Measurements from ENCODE around the gene GABRG3. TPM values are rescaled to one million over a fixed set of nuclear protein-coding genes. Genes with fewer than 3 reads are reported as not detected.
"Not testable (repeated sequence)": the region's sequence is repeated elsewhere in the genome, so short reads cannot be mapped to it uniquely, and the experiment has no call there.

Gene GABRG3
- polyA plus RNA-seq, 1 donor, result 0.57 TPM

DNA sequence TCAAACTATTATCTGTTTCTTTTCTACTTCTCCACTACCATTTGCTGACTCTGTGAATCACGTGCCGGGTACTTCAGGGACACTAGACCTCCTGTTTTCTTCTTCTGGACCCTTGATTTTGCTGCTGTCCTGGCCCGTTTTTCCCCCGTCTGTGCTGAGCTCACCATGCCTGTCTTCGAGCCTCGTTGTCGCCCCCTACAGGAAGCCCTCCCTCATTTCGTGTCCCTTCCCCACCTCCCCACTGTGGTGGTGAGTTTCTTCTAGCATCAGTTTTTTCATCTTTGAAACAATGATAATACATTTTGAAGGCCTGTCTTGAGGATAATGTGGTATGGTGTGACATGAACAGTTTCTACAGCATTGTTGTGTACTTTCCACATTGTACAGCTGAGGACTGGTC lies 12.8 kb downstream of the GABRG3 start:
- Histone ChIP-seq H3K4me3 (ENCODE audit: low read length) (no peak overlapping the region), H3K36me3 (ENCODE audit: control insufficient read depth, insufficient read depth, low read length) (no peaks in the 10 kb centered on the region), H3K9me3 (ENCODE audit: control insufficient read depth, low read depth, low read length) (no peaks in the 10 kb centered on the region), H3K27ac (ENCODE audit: low read length) (no peak overlapping the region), H3K4me1 (ENCODE audit: control insufficient read depth, insufficient read depth, low read length) (no peaks in the 10 kb centered on the region), H3K27me3 (ENCODE audit: control insufficient read depth, insufficient read depth, low read length) (no peaks in the 10 kb centered on the region)
- no peak for DNase-seq
- 100% methylated on average over 2 of the region's 8 CpGs for WGBS (ENCODE audit: insufficient coverage, low lambda C conversion rate)

- Histone ChIP-seq H3K36me3 (ENCODE audit: control insufficient read depth, insufficient read depth, low read length) (no peaks in the 10 kb centered on the region), H3K9me3 (ENCODE audit: control insufficient read depth, low read depth, low read length) (no peaks in the 10 kb centered on the region), H3K4me3 (ENCODE audit: low read length) (no peak overlapping the region), H3K27ac (ENCODE audit: low read length) (no peak overlapping the region), H3K4me1 (ENCODE audit: control insufficient read depth, insufficient read depth, low read length) (no peaks in the 10 kb centered on the region), H3K27me3 (ENCODE audit: control insufficient read depth, insufficient read depth, low read length) (no peaks in the 10 kb centered on the region)
- no CpG with 5 or more reads among the region's 4 CpGs for WGBS (ENCODE audit: insufficient coverage, low lambda C conversion rate)
- DNase-seq, result no peak
Observed at GRCh38 chr15:26985050-26985449, 14.1 kb downstream of the GABRG3 start.

GRCh38 chr15:26996250-26996649 lies 25.3 kb downstream of the GABRG3 start:
- Histone ChIP-seq H3K36me3 (ENCODE audit: control insufficient read depth, insufficient read depth, low read length) (no peaks in the 10 kb centered on the region), H3K4me3 (ENCODE audit: low read length) (no peak overlapping the region), H3K4me1 (ENCODE audit: control insufficient read depth, insufficient read depth, low read length) (no peaks in the 10 kb centered on the region), H3K27me3 (ENCODE audit: control insufficient read depth, insufficient read depth, low read length) (no peaks in the 10 kb centered on the region), H3K27ac (ENCODE audit: low read length) (no peak overlapping the region), H3K9me3 (ENCODE audit: control insufficient read depth, low read depth, low read length) (peaks cover 3% of the 10 kb centered on the region)
- no peak for DNase-seq
- 100% methylated on average over 1 of the region's 2 CpGs for WGBS (ENCODE audit: insufficient coverage, low lambda C conversion rate)

DNA sequence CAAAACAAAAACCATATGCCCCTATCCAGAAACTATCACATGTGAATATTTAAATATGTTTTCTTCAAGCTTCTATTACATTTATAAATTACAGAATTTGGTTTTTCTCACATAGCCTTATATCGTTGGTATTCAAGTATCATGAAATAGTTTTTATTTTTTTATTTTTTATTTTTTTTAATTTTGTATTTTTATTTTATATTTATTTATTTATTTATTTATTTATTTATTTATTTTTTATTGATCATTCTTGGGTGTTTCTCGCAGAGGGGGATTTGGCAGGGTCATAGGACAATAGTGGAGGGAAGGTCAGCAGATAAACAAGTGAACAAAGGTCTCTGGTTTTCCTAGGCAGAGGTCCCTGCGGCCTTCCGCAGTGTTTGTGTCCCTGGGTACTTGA lies 32.0 kb downstream of the GABRG3 start:
- H3K4me1 ChIP-seq (ENCODE audit: control insufficient read depth, insufficient read depth, low read length); H3K4me3 ChIP-seq (ENCODE audit: low read length); H3K36me3 ChIP-seq (ENCODE audit: control insufficient read depth, insufficient read depth, low read length); H3K27ac ChIP-seq (ENCODE audit: low read length); H3K27me3 ChIP-seq (ENCODE audit: control insufficient read depth, insufficient read depth, low read length); H3K9me3 ChIP-seq (ENCODE audit: control insufficient read depth, low read depth, low read length); DNase-seq: not testable (repeated sequence)
- WGBS (ENCODE audit: insufficient coverage, low lambda C conversion rate), result 100% methylated on average over 1 of the region's 4 CpGs

GRCh38 chr15:27004226-27004625 lies 33.2 kb downstream of the GABRG3 start:
- not testable (repeated sequence) for H3K4me1 ChIP-seq (ENCODE audit: control insufficient read depth, insufficient read depth, low read length); H3K36me3 ChIP-seq (ENCODE audit: control insufficient read depth, insufficient read depth, low read length); H3K9me3 ChIP-seq (ENCODE audit: control insufficient read depth, low read depth, low read length); H3K4me3 ChIP-seq (ENCODE audit: low read length); H3K27ac ChIP-seq (ENCODE audit: low read length); DNase-seq; H3K27me3 ChIP-seq (ENCODE audit: control insufficient read depth, insufficient read depth, low read length)
- WGBS (ENCODE audit: insufficient coverage, low lambda C conversion rate), result no CpG with 5 or more reads among the region's 24 CpGs

- Histone ChIP-seq H3K4me3 (ENCODE audit: low read length) (no peak overlapping the region), H3K4me1 (ENCODE audit: control insufficient read depth, insufficient read depth, low read length) (no peaks in the 10 kb centered on the region), H3K27me3 (ENCODE audit: control insufficient read depth, insufficient read depth, low read length) (no peaks in the 10 kb centered on the region), H3K9me3 (ENCODE audit: control insufficient read depth, low read depth, low read length) (no peaks in the 10 kb centered on the region), H3K27ac (ENCODE audit: low read length) (no peak overlapping the region), H3K36me3 (ENCODE audit: control insufficient read depth, insufficient read depth, low read length) (no peaks in the 10 kb centered on the region)
- DNase-seq, result peak; percentile 40 to 43
- whole genome bisulfite sequencing (ENCODE audit: insufficient coverage, low lambda C conversion rate), result 20% methylated on average over 2 of the region's 10 CpGs
Observed at GRCh38 chr15:27017168-27017809, 46.3 kb downstream of the GABRG3 start.

GRCh38 chr15:27019687-27020086 lies 48.7 kb downstream of the GABRG3 start:
- no peak overlapping the region for H3K27ac ChIP-seq (ENCODE audit: low read length)
- no peaks in the 10 kb centered on the region for H3K27me3 ChIP-seq (ENCODE audit: control insufficient read depth, insufficient read depth, low read length)
- no peaks in the 10 kb centered on the region for H3K36me3 ChIP-seq (ENCODE audit: control insufficient read depth, insufficient read depth, low read length)
- no peaks in the 10 kb centered on the region for H3K9me3 ChIP-seq (ENCODE audit: control insufficient read depth, low read depth, low read length)
- no peak for DNase-seq
- no peak overlapping the region for H3K4me3 ChIP-seq (ENCODE audit: low read length)
- WGBS (ENCODE audit: insufficient coverage, low lambda C conversion rate), result 100% methylated on average over 2 of the region's 6 CpGs
- no peaks in the 10 kb centered on the region for H3K4me1 ChIP-seq (ENCODE audit: control insufficient read depth, insufficient read depth, low read length)

DNA sequence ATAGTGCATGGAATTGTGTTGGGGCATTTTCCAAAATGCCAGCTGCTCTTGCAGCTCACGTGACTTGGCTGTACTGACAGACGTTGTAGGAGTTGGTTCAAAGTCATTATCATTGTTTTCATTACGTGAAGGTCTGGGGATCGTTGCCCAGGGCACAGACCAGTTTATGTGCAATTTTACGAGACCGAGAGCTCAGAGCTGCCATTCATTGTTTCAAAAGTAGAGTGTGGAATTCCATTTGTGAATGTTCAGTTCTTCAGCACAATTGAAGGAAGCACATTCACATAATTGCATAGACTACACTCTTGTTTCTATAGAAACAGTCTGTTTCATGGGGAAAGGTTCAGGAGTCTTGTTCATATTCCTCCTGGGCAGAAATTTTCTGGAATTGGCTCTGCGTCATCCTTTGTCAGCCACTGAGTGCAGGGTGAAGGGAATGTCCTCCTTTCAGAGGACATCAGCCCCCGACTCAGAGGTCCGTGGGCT lies 54.5 kb downstream of the GABRG3 start:
- H3K4me1 ChIP-seq (ENCODE audit: control insufficient read depth, insufficient read depth, low read length), result no peaks in the 10 kb centered on the region
- WGBS (ENCODE audit: insufficient coverage, low lambda C conversion rate), result no CpG with 5 or more reads among the region's 9 CpGs
- H3K36me3 ChIP-seq (ENCODE audit: control insufficient read depth, insufficient read depth, low read length), result no peaks in the 10 kb centered on the region
- H3K4me3 ChIP-seq (ENCODE audit: low read length), result no peak overlapping the region
- H3K27ac ChIP-seq (ENCODE audit: low read length), result no peak overlapping the region
- DNase-seq, result no peak
- no peaks in the 10 kb centered on the region for H3K9me3 ChIP-seq (ENCODE audit: control insufficient read depth, low read depth, low read length)
- no peaks in the 10 kb centered on the region for H3K27me3 ChIP-seq (ENCODE audit: control insufficient read depth, insufficient read depth, low read length)

DNA sequence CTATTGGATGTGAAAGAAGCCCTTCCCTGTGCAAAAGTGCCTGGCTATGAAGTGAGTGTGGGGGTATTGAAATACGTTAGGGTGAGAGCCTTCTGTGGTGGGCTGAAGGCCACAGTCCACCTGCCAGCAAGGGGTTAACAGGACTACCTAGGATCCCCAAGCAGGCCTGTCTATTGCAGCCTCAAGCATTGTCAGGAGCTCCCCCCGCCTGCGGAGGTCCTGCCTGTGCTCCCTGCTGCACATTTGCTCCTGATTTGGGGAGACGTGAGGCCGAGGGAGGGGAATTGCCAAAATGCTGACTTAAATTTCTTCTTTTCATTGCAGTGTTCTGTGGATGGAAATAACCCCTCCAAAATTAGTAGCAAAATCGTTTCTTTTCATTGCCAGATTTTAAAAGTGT lies 56.2 kb downstream of the GABRG3 start:
- no peaks in the 10 kb centered on the region for H3K27me3 ChIP-seq (ENCODE audit: control insufficient read depth, insufficient read depth, low read length)
- H3K27ac ChIP-seq (ENCODE audit: low read length), result no peak overlapping the region
- no peaks in the 10 kb centered on the region for H3K36me3 ChIP-seq (ENCODE audit: control insufficient read depth, insufficient read depth, low read length)
- 50% methylated on average over 1 of the region's 6 CpGs for WGBS (ENCODE audit: insufficient coverage, low lambda C conversion rate)
- no peak overlapping the region for H3K4me3 ChIP-seq (ENCODE audit: low read length)
- H3K4me1 ChIP-seq (ENCODE audit: control insufficient read depth, insufficient read depth, low read length), result no peaks in the 10 kb centered on the region
- H3K9me3 ChIP-seq (ENCODE audit: control insufficient read depth, low read depth, low read length), result no peaks in the 10 kb centered on the region
- DNase-seq, result no peak

- H3K4me3 ChIP-seq (ENCODE audit: low read length), result no peak overlapping the region
- DNase-seq, result no peak
- H3K9me3 ChIP-seq (ENCODE audit: control insufficient read depth, low read depth, low read length), result no peaks in the 10 kb centered on the region
- H3K27me3 ChIP-seq (ENCODE audit: control insufficient read depth, insufficient read depth, low read length), result no peaks in the 10 kb centered on the region
- no peak overlapping the region for H3K27ac ChIP-seq (ENCODE audit: low read length)
- H3K4me1 ChIP-seq (ENCODE audit: control insufficient read depth, insufficient read depth, low read length), result no peaks in the 10 kb centered on the region
- H3K36me3 ChIP-seq (ENCODE audit: control insufficient read depth, insufficient read depth, low read length), result no peaks in the 10 kb centered on the region
- WGBS (ENCODE audit: insufficient coverage, low lambda C conversion rate), result no CpG with 5 or more reads among the region's 12 CpGs
Observed at GRCh38 chr15:27028858-27029477, 58.0 kb downstream of the GABRG3 start.

GRCh38 chr15:27036210-27036609 lies 65.2 kb downstream of the GABRG3 start:
- no peaks in the 10 kb centered on the region for H3K27me3 ChIP-seq (ENCODE audit: control insufficient read depth, insufficient read depth, low read length)
- H3K36me3 ChIP-seq (ENCODE audit: control insufficient read depth, insufficient read depth, low read length), result no peaks in the 10 kb centered on the region
- peaks cover 27% of the 10 kb centered on the region for H3K4me1 ChIP-seq (ENCODE audit: control insufficient read depth, insufficient read depth, low read length)
- no peaks in the 10 kb centered on the region for H3K9me3 ChIP-seq (ENCODE audit: control insufficient read depth, low read depth, low read length)
- H3K27ac ChIP-seq (ENCODE audit: low read length), result no peak overlapping the region
- no CpG with 5 or more reads among the region's 14 CpGs for WGBS (ENCODE audit: insufficient coverage, low lambda C conversion rate)
- no peak overlapping the region for H3K4me3 ChIP-seq (ENCODE audit: low read length)
- no peak for DNase-seq

Data from large intestine (tissue), 3 donors.